Ectodermal cell (in vitro differentiated cells): ENCODE results near the gene NXPH2.

Experiments used
- H3K27ac ChIP-seq: 2 replicates; pipeline ENCODE4 v1.7.0; 2013; ENCODE audit warnings: mild to moderate bottlenecking, low read depth, low read length; ENCODE audit not compliant: insufficient read depth, poor library complexity, severe bottlenecking
- H3K27me3 ChIP-seq: 2 replicates; pipeline ENCODE4 v1.7.0; 2013; ENCODE audit warnings: mild to moderate bottlenecking, low read length; ENCODE audit not compliant: insufficient read depth, control insufficient read depth, poor library complexity, severe bottlenecking
- H3K36me3 ChIP-seq: one replicate; pipeline ENCODE4 v1.7.0; 2013; ENCODE audit warnings: low read length; ENCODE audit not compliant: control insufficient read depth, insufficient read depth
- H3K4me1 ChIP-seq: one replicate; pipeline ENCODE4 v1.7.0; 2013; ENCODE audit warnings: low read length; ENCODE audit not compliant: control insufficient read depth, insufficient read depth
- H3K4me3 ChIP-seq: 2 replicates; pipeline ENCODE4 v1.7.0; 2013; ENCODE audit warnings: low read depth, low read length, control low read depth; ENCODE audit not compliant: insufficient read depth
- H3K9me3 ChIP-seq: 2 replicates; pipeline ENCODE4 v1.7.0; 2013; ENCODE audit warnings: mild to moderate bottlenecking, low read length, moderate library complexity; ENCODE audit not compliant: control insufficient read depth
- WGBS, 2 experiments: methylation state at CpG; one replicate each; pipeline ENCODE4 v1.1.7; 2013; ENCODE audit warnings: missing lambda C conversion rate in 2 of 2; 5-methylcytosine and 5-hydroxymethylcytosine counted together

Gene NXPH2

DNA sequence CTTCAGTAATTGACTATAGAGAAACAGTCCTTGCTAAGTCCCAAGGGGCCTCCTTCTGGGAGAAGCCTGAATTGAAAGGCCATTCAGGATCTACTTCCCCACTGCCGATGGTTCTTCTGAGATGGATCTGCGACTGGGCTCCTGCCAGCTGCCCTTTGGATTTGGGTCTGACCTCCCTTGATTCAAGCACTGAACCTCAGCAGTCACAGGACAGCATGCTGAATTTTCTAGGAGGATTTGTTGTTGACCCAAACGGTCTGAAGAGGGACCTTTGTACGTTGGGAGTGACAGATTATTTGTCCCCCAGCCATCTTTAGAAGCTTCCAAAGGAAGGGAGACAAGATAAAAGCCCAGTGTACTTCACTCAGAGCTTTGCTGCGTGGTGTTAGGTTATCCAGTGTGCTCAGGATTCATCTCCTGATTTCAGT is 67.1 kb downstream of the NXPH2 start:
- no peaks in the 10 kb centered on the region for H3K4me1 ChIP-seq
- H3K9me3 ChIP-seq, result no peaks in the 10 kb centered on the region
- H3K36me3 ChIP-seq, result no peaks in the 10 kb centered on the region
- H3K27ac ChIP-seq, result no peak overlapping the region
- 76 to 81% methylated on average over 5 of the region's 5 CpGs for WGBS, 2 experiments
- no peak overlapping the region for H3K4me3 ChIP-seq
- no peaks in the 10 kb centered on the region for H3K27me3 ChIP-seq

DNA sequence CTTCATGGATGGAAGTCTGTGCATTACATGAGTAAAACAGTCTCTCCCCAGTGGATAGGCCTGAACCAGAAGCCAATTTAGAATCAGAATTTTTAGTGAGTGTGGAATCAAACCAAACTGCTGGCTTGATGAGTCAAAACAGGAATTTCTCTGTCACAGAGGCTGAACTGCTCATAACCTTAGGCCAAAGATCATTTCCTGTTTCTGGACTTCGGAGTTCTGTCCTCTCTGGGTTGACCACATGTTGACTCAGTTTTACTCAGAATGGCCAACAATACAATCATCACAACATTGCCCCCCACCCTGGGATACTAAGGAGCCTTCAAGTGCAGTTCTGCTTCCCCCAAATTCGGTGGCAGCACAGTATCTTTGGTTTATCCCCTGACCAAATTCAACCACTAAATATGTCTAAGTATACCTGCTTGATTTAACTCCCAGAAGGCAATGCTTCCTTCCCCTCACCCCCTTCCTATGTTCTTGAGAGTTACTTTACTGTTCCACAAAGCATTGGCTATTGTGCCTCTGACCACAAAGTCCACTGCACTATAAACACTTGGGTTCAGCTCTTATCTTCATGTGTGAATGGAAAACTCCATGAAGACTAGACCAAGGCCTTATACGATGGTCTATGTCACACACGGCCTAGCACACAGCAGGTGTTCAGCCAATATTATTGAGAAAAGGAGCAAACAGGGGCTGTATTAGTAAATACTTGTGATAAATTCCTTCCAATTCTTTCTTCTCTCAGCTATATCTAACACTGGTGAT is 67.8 kb downstream of the NXPH2 start:
- WGBS, 2 experiments, result 92 to 96% methylated on average over 4 of the region's 4 CpGs
- H3K9me3 ChIP-seq, result no peaks in the 10 kb centered on the region
- H3K4me3 ChIP-seq, result no peak overlapping the region
- no peaks in the 10 kb centered on the region for H3K27me3 ChIP-seq
- no peaks in the 10 kb centered on the region for H3K4me1 ChIP-seq
- H3K36me3 ChIP-seq, result no peaks in the 10 kb centered on the region
- no peak overlapping the region for H3K27ac ChIP-seq

DNA sequence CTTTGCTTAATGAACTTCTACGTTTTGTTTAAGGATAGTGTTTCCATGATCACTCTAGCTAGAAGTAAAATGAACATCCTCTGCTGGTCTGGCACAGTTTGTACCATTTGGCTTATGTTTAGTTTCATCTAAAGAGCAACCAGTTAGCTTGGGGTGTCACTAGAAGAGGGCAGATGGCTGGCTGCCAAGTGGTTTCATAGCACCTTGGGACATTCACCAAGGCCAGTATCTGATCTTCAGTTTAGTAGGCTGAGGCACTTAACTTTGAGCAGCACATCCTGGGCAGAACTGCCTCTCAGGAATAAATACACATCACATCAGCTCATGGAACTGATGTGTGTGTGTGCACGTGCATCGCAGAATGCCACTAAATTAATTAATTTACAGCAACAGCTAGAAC is 68.4 kb downstream of the NXPH2 start:
- Histone ChIP-seq H3K4me3 (no peak overlapping the region), H3K27ac (no peak overlapping the region), H3K4me1 (no peaks in the 10 kb centered on the region), H3K36me3 (no peaks in the 10 kb centered on the region), H3K9me3 (no peaks in the 10 kb centered on the region), H3K27me3 (no peaks in the 10 kb centered on the region)
- 93 to 100% methylated on average over 1 to 3 of the region's 3 CpGs for WGBS, 2 experiments

DNA sequence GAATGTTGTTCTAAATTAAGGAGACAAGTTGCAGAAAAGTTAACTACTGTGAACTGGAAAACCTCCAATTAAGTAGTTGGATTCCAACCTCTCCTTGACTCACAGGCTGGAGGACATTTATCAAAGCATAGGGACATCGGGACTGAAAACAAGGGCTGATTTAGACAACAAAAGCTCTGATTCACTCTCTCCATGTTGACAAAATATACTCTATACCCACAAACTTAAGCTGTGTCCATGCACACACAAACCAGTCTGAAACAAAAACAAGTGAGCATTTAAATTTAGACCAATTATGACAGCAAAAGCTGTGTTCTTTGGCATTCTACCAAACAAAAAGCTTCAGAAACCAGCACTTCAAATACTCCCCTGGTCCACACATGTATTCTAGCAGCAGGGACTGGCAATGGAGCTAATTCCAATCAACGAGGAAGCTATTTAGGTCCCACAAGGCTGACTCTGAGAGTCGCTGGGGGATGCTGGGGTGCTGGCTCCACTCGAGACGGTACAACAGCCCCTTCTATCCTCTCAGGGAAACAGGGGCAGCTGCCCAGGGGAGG is 71.4 kb downstream of the NXPH2 start:
- H3K27me3 ChIP-seq, result no peaks in the 10 kb centered on the region
- no peaks in the 10 kb centered on the region for H3K9me3 ChIP-seq
- no peaks in the 10 kb centered on the region for H3K36me3 ChIP-seq
- 78% methylated on average over 5 of the region's 5 CpGs for WGBS, 2 experiments
- no peak overlapping the region for H3K4me3 ChIP-seq
- H3K4me1 ChIP-seq, result no peaks in the 10 kb centered on the region
- H3K27ac ChIP-seq, result no peak overlapping the region

DNA sequence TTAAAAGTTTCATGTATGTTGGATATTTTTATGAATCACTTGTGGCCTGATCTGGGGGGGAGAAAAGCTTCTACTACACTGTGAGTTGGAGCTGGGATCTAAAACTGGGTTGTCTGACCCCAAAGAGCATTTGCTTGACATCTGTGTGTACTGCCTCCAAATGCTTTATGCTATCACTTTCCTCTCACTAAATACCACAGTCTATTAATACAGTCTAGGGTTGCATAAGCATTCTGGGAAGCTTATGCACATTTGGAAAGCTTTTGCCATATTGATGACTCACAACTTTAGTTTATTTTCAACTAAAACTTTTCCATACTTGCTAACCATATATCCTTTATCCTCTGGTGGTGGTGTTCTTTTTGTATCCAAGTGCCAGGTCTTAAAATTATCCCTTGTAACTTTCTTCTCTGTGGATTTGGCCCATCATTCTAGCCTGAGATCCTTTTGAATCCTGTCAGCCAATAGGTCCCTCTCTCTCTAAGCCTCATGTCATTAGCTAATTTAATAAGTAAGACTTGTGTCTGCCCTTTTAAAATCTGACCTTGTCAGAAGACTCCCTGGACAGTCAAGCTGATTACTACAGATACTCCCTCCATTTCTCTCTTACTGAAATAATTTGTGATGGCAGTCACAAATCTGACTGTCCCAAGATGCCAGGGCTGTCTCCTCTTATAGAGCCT is 72.7 kb downstream of the NXPH2 start:
- Histone ChIP-seq H3K9me3 (no peaks in the 10 kb centered on the region), H3K36me3 (no peaks in the 10 kb centered on the region), H3K27me3 (no peaks in the 10 kb centered on the region), H3K4me3 (no peak overlapping the region), H3K4me1 (no peaks in the 10 kb centered on the region), H3K27ac (no peak overlapping the region)

DNA sequence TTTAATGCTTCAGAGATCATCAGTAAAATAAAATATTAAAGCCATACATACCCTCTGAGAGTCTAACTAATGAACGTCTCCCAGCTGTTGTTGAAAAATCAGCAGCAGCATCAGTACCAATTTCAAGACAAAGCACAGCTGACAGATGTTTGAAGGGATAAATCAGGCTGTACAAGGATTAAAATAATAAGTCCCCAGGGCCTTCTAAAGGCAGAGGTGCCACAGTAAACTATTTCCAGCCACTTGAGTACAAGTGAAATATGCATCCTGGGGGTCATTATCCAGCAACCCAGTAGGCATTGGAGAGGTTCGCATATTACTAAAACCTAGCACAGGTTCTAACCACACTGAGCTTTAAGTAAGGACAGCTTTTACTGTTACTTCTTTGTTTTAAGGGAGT is 76.9 kb downstream of the NXPH2 start:
- Histone ChIP-seq H3K4me1 (no peaks in the 10 kb centered on the region), H3K36me3 (no peaks in the 10 kb centered on the region), H3K9me3 (no peaks in the 10 kb centered on the region), H3K27me3 (no peaks in the 10 kb centered on the region), H3K4me3 (no peak overlapping the region), H3K27ac (no peak overlapping the region)
- WGBS, 2 experiments, result 91 to 100% methylated on average over 2 of the region's 2 CpGs

DNA sequence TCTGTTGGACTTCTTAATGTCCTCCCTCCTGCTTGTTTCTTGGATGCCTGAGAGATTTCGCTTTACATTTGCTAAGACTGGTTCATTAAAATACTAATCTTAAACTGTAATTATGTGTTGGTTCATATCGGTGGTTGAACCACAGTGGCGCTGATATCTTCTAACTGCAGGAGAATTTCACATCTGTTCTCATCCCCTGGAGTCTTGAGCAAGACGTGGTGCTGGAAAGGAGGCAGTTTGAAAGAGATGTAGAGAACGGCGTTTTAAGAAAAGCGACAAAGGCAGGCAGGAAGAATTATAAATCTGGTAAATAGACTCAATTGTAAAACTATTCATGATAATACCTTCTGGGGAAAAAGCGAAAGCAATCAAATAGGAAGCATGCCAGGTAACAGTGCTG is 79.5 kb downstream of the NXPH2 start:
- Histone ChIP-seq H3K27ac (no peak overlapping the region), H3K9me3 (no peaks in the 10 kb centered on the region), H3K36me3 (no peaks in the 10 kb centered on the region), H3K4me1 (no peaks in the 10 kb centered on the region), H3K4me3 (no peak overlapping the region), H3K27me3 (no peaks in the 10 kb centered on the region)
- 90 to 96% methylated on average over 7 to 8 of the region's 8 CpGs for WGBS, 2 experiments

DNA sequence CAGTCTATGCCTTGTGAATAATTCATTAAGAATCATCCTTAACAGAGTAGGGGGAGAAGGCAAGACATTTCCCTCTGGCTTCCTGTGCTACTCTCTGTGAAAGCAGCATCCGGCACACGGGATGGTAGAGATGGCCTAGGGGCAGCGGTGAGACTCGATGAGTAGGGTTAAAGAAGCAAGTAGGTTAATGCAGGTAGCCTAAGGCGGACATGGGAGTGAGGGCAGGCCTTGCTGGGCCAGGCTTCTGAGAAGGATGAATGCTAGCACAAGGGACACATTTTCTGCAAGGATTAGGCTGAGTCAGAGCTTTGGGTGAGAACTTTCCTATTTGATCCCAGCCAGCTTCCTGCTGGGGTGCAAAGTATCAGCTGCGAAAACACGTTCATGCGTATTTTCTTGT is 80.8 kb downstream of the NXPH2 start:
- no peaks in the 10 kb centered on the region for H3K36me3 ChIP-seq
- 60% methylated on average over 8 of the region's 8 CpGs for WGBS, 2 experiments
- H3K27me3 ChIP-seq, result no peaks in the 10 kb centered on the region
- no peaks in the 10 kb centered on the region for H3K4me1 ChIP-seq
- H3K9me3 ChIP-seq, result no peaks in the 10 kb centered on the region
- H3K4me3 ChIP-seq, result no peak overlapping the region
- no peak overlapping the region for H3K27ac ChIP-seq

DNA sequence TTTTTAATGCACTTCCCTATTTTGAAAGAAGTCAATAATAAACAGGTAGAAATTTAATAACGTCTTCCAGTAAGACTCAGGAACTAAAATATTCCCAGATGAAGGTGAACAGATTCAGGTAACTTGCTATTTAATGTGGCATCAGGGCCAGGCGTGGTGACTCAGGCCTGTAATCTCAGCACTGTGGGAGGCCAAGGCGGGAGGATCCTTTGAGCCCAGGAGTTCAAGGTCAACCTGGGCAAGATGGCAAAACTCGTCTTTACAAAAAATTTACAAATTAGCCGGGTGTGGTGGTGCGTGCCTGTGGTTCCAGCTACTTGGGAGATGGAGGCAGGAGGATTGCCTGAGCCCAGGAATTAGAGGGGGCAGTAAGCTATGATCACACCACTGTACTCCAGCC is 81.8 kb downstream of the NXPH2 start:
- Histone ChIP-seq H3K4me3 (no peak overlapping the region), H3K36me3 (no peaks in the 10 kb centered on the region), H3K9me3 (no peaks in the 10 kb centered on the region), H3K27me3 (no peaks in the 10 kb centered on the region), H3K27ac (no peak overlapping the region), H3K4me1 (no peaks in the 10 kb centered on the region)
- WGBS, 2 experiments, result 85 to 90% methylated on average over 6 of the region's 6 CpGs

DNA sequence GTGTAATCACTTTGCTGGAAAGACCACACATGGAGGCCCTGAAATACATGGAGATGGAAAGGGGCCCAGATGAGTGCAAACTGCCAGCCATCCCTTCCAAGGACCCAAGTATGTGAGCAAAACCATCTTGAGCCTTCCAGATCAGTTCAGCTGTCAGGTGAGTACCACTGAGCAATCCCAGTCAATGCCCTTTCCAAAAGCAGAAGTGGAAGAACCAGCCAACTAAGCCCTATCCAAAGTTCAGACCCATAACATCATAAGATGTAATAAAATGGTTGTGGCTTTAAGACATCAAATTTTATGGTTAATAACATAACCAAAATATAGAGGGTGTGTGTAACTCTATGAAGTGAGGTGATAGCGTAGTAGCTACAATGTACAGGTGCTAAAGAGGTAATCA is 88.5 kb downstream of the NXPH2 start:
- no peaks in the 10 kb centered on the region for H3K27me3 ChIP-seq
- H3K9me3 ChIP-seq, result no peaks in the 10 kb centered on the region
- H3K4me1 ChIP-seq, result no peaks in the 10 kb centered on the region
- H3K4me3 ChIP-seq, result no peak overlapping the region
- no peaks in the 10 kb centered on the region for H3K36me3 ChIP-seq
- no peak overlapping the region for H3K27ac ChIP-seq
- WGBS, 2 experiments, result 98 to 100% methylated on average over 1 of the region's 1 CpG
